HepG2 (cell line): ENCODE measurements around the gene REEP3. TPM values are rescaled to one million over a fixed set of nuclear protein-coding genes. Genes with fewer than 3 reads are reported as not detected.

Experiments used
- FOXA1 ChIP-seq, 2 experiments: fragments of 450-650 bp in 1 of 2; sonication (generic) in 1 of 2; formaldehyde crosslinking in 1 of 2; IDR thresholded peaks; 2 replicates each; pipeline versions ENCODE4 v1.4.0 to v1.6.1; 2016 to 2020; ENCODE audit warnings: missing genetic modification reagents in 1 of 2
- FOXA3 ChIP-seq: IDR thresholded peaks from 2 replicates; pipeline ENCODE4 v1.6.1; 2016; ENCODE audit warnings: missing genetic modification reagents, missing compliant biosample characterization
- FOXP1 ChIP-seq, 2 experiments: fragments of 450-650 bp in 1 of 2; IDR thresholded peaks; 2 replicates each; pipeline ENCODE4 v1.6.1; 2017 to 2018; ENCODE audit warnings: antibody characterized with exemption in 1 of 2
- MTF1 ChIP-seq: sonication (generic); formaldehyde crosslinking; IDR thresholded peaks from 2 replicates; pipeline ENCODE4 v1.5.0; 2020; ENCODE audit warnings: missing genetic modification reagents
- RELA ChIP-seq: sonication (generic); formaldehyde crosslinking; IDR thresholded peaks from 2 replicates; pipeline ENCODE4 v1.4.0; 2020; ENCODE audit warnings: missing genetic modification reagents
- SALL1 ChIP-seq: sonication (generic); formaldehyde crosslinking; IDR thresholded peaks from 2 replicates; pipeline ENCODE4 v1.8.0; 2022; ENCODE audit warnings: mild to moderate bottlenecking, missing genetic modification reagents
- ZNF609 ChIP-seq: sonication (generic); formaldehyde crosslinking; IDR thresholded peaks from 2 replicates; pipeline ENCODE4 v1.4.0; 2020; ENCODE audit warnings: mild to moderate bottlenecking, missing genetic modification reagents, borderline replicate concordance
- polyA plus RNA-seq, 8 experiments: library from polyadenylated mRNA; depleted of rRNA in 3 of 8; stranded (reverse) in 7 of 8; unstranded in 1 of 8; fragments of >200 nt; fragmentation: Illumina TruSeq in 4 of 8; extraction: Trizol in 4 of 8; gene quantifications; 2 replicates each; pipeline versions ENCODE4 v1.2.1 to v1.2.3, GENCODE V29; 2011 to 2016; ENCODE audit warnings: low read depth in 4 of 8, missing spikeins in 1 of 8, mixed read lengths in 1 of 8; ENCODE audit not compliant: insufficient read depth in 1 of 8
- total RNA-seq, 5 experiments: library from RNA; depleted of rRNA; stranded (reverse); fragments of >200 nt; fragmentation: Illumina TruSeq; extraction: Trizol; gene quantifications; 2 replicates each; pipeline ENCODE4 v1.2.3, GENCODE V29; 2016; ENCODE audit warnings: low read depth in 1 of 5
- TF ChIP-seq, protein P1 (sequence below): IDR thresholded peaks from 2 replicates; pipeline ENCODE4 v1.6.1; 2012; ENCODE audit warnings: low read depth, low read length, improper control_type of control experiment

REEP3 gene
- total and polyA plus RNA-seq, 2 of the 13 experiments (the other 11 are each of a cell fraction or from before 2014, with no cell fraction given), result 7.1 to 31.4 TPM

DNA sequence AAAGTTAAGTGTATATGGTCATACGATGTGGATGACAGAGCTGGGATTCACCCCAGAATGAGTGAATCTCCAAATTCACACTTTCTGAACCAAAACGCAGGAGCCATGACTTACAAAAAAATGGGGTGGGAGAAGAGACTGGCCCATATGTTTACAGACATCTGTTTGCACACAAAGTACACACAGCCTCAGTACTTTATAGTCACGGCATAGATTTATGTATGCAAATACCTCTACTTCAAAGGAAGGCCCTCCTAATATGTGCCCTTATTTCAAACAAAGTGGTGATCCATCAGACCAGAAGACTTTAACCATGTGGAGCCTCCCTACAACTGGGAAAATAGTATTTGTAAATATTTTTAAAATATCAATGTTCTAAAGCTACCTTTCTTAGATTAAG is 33.2 kb upstream of the REEP3 start (continued):
- TF ChIP-seq ZNF609 (CRISPR knock-in tag) (peak; percentile 26; the same call in 1 of the 2 replicates), FOXA3 (CRISPR knock-in tag) (peak; percentile 36), MTF1 (no peak), RELA (no peak), FOXP1 (IDR thresholded peaks at IDR 0.05) (no peak), FOXP1 (CRISPR knock-in tag; IDR thresholded peaks at IDR 0.05) (peak; percentile 73; the same call in 1 of the 2 replicates), SALL1 (peak; percentile 19; the same call in 1 of the 2 replicates), FOXA1 (IDR thresholded peaks at IDR 0.05) (no peak), FOXA1 (CRISPR knock-in tag; IDR thresholded peaks at IDR 0.05) (peak; percentile 33; the same call in 1 of the 2 replicates)
- TF ChIP-seq, protein P1, sequence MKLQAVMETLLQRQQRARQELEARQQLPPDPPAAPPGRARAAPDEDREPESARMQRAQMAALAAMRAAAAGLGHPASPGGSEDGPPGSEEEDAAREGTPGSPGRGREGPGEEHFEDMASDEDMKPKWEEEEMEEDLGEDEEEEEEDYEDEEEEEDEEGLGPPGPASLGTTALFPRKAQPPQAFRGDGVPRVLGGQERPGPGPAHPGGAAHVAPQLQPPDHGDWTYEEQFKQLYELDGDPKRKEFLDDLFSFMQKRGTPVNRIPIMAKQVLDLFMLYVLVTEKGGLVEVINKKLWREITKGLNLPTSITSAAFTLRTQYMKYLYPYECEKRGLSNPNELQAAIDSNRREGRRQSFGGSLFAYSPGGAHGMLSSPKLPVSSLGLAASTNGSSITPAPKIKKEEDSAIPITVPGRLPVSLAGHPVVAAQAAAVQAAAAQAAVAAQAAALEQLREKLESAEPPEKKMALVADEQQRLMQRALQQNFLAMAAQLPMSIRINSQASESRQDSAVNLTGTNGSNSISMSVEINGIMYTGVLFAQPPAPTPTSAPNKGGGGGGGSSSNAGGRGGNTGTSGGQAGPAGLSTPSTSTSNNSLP, result 0 out of 2 replicates have a peak, but pooled peaks have one; percentile 46
